ENCODE measurements around the gene ESD. TPM values are rescaled to one million over a fixed set of nuclear protein-coding genes. Genes with fewer than 3 reads are reported as not detected.

The ESD gene
- total RNA-seq, 1 experiment from 2014 or later = 58.7 TPM

DNA sequence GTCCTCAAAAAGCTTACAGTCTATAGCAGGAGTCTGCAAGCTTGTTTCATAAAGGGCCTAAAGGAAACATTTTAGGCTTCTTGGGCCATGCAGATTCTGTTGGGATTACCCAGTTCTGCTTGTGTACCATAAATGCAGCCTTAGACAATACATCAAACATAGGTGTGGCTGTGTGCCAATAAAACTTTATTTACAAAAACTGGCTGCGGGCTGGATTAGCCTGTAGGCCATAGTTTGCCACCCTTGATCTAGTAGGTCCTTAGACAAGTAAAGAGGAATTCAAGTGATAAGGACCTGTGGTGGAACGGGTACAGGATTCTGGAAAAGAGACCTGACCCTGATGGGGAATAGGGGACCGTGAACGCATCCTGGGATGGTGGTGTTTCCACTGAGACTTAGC, 51.9 kb downstream of the ESD start (continued):
- TF ChIP-seq, protein P1, sequence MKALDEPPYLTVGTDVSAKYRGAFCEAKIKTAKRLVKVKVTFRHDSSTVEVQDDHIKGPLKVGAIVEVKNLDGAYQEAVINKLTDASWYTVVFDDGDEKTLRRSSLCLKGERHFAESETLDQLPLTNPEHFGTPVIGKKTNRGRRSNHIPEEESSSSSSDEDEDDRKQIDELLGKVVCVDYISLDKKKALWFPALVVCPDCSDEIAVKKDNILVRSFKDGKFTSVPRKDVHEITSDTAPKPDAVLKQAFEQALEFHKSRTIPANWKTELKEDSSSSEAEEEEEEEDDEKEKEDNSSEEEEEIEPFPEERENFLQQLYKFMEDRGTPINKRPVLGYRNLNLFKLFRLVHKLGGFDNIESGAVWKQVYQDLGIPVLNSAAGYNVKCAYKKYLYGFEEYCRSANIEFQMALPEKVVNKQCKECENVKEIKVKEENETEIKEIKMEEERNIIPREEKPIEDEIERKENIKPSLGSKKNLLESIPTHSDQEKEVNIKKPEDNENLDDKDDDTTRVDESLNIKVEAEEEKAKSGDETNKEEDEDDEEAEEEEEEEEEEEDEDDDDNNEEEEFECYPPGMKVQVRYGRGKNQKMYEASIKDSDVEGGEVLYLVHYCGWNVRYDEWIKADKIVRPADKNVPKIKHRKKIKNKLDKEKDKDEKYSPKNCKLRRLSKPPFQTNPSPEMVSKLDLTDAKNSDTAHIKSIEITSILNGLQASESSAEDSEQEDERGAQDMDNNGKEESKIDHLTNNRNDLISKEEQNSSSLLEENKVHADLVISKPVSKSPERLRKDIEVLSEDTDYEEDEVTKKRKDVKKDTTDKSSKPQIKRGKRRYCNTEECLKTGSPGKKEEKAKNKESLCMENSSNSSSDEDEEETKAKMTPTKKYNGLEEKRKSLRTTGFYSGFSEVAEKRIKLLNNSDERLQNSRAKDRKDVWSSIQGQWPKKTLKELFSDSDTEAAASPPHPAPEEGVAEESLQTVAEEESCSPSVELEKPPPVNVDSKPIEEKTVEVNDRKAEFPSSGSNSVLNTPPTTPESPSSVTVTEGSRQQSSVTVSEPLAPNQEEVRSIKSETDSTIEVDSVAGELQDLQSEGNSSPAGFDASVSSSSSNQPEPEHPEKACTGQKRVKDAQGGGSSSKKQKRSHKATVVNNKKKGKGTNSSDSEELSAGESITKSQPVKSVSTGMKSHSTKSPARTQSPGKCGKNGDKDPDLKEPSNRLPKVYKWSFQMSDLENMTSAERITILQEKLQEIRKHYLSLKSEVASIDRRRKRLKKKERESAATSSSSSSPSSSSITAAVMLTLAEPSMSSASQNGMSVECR (CRISPR knock-in tag; IDR thresholded peaks at IDR 0.05; ENCODE audit: borderline replicate concordance) = no peak
- TF ChIP-seq, protein P2, sequence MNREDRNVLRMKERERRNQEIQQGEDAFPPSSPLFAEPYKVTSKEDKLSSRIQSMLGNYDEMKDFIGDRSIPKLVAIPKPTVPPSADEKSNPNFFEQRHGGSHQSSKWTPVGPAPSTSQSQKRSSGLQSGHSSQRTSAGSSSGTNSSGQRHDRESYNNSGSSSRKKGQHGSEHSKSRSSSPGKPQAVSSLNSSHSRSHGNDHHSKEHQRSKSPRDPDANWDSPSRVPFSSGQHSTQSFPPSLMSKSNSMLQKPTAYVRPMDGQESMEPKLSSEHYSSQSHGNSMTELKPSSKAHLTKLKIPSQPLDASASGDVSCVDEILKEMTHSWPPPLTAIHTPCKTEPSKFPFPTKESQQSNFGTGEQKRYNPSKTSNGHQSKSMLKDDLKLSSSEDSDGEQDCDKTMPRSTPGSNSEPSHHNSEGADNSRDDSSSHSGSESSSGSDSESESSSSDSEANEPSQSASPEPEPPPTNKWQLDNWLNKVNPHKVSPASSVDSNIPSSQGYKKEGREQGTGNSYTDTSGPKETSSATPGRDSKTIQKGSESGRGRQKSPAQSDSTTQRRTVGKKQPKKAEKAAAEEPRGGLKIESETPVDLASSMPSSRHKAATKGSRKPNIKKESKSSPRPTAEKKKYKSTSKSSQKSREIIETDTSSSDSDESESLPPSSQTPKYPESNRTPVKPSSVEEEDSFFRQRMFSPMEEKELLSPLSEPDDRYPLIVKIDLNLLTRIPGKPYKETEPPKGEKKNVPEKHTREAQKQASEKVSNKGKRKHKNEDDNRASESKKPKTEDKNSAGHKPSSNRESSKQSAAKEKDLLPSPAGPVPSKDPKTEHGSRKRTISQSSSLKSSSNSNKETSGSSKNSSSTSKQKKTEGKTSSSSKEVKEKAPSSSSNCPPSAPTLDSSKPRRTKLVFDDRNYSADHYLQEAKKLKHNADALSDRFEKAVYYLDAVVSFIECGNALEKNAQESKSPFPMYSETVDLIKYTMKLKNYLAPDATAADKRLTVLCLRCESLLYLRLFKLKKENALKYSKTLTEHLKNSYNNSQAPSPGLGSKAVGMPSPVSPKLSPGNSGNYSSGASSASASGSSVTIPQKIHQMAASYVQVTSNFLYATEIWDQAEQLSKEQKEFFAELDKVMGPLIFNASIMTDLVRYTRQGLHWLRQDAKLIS (CRISPR knock-in tag; IDR thresholded peaks at IDR 0.05; ENCODE audit: borderline replicate concordance) = no peak
- no peak for TF ChIP-seq NFATC4 (CRISPR knock-in tag; IDR thresholded peaks at IDR 0.05)
- TF ChIP-seq RORB (CRISPR knock-in tag; IDR thresholded peaks at IDR 0.05) = no peak
- no peak for TF ChIP-seq CBFB (CRISPR knock-in tag; IDR thresholded peaks at IDR 0.05; ENCODE audit: low read depth)
- no peak for TF ChIP-seq JUN (CRISPR knock-in tag; IDR thresholded peaks at IDR 0.05)

DNA sequence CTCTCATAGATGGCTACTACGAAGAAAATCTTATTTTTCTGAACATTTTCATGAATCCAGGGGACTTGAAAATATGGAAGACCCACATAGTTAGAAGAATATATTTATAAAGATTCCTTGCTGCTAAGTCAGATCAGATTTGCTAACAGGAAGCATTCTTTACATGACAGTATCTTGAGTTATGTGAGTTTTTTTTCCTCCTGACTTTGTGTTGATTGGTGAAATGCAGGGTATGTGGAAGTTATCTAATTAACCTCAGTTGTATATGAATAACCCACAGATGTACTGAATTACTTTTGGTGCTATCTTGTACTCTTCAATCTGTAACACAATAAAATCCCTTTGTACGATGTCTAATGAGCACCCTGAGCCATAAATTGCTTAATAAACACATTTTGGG, 53.8 kb downstream of the ESD start:
- CTCF ChIA-PET = no interaction called here
- TF ChIP-seq CREM (CRISPR knock-in tag; IDR thresholded peaks at IDR 0.05) (no peak), MYBL2 (CRISPR knock-in tag; IDR thresholded peaks at IDR 0.05) (no peak)
- TF ChIP-seq, protein P3, sequence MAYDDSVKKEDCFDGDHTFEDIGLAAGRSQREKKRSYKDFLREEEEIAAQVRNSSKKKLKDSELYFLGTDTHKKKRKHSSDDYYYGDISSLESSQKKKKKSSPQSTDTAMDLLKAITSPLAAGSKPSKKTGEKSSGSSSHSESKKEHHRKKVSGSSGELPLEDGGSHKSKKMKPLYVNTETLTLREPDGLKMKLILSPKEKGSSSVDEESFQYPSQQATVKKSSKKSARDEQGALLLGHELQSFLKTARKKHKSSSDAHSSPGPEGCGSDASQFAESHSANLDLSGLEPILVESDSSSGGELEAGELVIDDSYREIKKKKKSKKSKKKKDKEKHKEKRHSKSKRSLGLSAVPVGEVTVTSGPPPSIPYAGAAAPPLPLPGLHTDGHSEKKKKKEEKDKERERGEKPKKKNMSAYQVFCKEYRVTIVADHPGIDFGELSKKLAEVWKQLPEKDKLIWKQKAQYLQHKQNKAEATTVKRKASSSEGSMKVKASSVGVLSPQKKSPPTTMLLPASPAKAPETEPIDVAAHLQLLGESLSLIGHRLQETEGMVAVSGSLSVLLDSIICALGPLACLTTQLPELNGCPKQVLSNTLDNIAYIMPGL (CRISPR knock-in tag; IDR thresholded peaks at IDR 0.05) = no peak
- TF ChIP-seq, protein P4, sequence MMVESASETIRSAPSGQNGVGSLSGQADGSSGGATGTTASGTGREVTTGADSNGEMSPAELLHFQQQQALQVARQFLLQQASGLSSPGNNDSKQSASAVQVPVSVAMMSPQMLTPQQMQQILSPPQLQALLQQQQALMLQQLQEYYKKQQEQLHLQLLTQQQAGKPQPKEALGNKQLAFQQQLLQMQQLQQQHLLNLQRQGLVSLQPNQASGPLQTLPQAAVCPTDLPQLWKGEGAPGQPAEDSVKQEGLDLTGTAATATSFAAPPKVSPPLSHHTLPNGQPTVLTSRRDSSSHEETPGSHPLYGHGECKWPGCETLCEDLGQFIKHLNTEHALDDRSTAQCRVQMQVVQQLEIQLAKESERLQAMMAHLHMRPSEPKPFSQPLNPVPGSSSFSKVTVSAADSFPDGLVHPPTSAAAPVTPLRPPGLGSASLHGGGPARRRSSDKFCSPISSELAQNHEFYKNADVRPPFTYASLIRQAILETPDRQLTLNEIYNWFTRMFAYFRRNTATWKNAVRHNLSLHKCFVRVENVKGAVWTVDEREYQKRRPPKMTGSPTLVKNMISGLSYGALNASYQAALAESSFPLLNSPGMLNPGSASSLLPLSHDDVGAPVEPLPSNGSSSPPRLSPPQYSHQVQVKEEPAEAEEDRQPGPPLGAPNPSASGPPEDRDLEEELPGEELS (CRISPR knock-in tag; IDR thresholded peaks at IDR 0.05) = no peak
- TF ChIP-seq, protein P5, sequence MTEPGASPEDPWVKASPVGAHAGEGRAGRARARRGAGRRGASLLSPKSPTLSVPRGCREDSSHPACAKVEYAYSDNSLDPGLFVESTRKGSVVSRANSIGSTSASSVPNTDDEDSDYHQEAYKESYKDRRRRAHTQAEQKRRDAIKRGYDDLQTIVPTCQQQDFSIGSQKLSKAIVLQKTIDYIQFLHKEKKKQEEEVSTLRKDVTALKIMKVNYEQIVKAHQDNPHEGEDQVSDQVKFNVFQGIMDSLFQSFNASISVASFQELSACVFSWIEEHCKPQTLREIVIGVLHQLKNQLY (CRISPR knock-in tag; IDR thresholded peaks at IDR 0.05) = no peak
- TF ChIP-seq, protein P6, sequence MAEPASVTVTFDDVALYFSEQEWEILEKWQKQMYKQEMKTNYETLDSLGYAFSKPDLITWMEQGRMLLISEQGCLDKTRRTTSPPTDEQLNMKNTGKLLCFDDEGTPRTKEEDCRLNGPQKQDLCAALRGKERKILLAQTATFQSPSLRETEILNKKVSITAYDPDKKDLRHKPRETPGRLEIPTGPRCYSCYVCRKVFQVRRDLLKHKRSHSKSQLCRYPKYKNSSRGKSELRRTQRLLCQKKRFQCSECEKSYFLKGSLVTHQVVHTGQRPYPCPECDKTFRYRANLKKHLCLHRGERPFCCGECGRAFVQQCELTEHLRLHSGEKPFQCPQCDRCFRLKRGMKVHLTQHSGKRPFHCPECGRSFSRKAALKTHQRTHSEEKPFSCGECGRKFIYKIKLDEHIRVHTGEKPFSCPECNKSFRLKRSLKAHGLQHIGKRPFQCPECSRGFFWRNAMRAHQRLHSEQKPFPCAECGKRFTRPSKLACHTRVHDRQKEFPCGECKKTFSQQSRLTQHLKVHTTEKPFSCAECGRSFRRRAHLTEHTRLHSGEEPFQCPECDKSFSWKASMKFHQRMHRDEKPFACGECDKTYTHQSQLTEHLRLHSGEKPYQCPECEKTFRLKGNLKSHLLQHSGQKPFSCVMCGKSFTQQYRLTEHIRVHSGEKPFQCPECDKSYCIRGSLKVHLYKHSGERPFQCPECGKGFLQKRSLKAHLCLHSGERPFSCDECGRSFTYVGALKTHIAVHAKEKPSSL (CRISPR knock-in tag; conservative IDR thresholded peaks at IDR 0.05) = no peak
- TF ChIP-seq, protein P7, sequence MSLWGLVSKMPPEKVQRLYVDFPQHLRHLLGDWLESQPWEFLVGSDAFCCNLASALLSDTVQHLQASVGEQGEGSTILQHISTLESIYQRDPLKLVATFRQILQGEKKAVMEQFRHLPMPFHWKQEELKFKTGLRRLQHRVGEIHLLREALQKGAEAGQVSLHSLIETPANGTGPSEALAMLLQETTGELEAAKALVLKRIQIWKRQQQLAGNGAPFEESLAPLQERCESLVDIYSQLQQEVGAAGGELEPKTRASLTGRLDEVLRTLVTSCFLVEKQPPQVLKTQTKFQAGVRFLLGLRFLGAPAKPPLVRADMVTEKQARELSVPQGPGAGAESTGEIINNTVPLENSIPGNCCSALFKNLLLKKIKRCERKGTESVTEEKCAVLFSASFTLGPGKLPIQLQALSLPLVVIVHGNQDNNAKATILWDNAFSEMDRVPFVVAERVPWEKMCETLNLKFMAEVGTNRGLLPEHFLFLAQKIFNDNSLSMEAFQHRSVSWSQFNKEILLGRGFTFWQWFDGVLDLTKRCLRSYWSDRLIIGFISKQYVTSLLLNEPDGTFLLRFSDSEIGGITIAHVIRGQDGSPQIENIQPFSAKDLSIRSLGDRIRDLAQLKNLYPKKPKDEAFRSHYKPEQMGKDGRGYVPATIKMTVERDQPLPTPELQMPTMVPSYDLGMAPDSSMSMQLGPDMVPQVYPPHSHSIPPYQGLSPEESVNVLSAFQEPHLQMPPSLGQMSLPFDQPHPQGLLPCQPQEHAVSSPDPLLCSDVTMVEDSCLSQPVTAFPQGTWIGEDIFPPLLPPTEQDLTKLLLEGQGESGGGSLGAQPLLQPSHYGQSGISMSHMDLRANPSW (CRISPR knock-in tag; conservative IDR thresholded peaks at IDR 0.05; ENCODE audit: low read depth) = no peak
- TF ChIP-seq, protein P8, sequence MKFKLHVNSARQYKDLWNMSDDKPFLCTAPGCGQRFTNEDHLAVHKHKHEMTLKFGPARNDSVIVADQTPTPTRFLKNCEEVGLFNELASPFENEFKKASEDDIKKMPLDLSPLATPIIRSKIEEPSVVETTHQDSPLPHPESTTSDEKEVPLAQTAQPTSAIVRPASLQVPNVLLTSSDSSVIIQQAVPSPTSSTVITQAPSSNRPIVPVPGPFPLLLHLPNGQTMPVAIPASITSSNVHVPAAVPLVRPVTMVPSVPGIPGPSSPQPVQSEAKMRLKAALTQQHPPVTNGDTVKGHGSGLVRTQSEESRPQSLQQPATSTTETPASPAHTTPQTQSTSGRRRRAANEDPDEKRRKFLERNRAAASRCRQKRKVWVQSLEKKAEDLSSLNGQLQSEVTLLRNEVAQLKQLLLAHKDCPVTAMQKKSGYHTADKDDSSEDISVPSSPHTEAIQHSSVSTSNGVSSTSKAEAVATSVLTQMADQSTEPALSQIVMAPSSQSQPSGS (CRISPR knock-in tag; IDR thresholded peaks at IDR 0.05; ENCODE audit: borderline replicate concordance, low read depth) = no peak
- TF ChIP-seq, protein P9, sequence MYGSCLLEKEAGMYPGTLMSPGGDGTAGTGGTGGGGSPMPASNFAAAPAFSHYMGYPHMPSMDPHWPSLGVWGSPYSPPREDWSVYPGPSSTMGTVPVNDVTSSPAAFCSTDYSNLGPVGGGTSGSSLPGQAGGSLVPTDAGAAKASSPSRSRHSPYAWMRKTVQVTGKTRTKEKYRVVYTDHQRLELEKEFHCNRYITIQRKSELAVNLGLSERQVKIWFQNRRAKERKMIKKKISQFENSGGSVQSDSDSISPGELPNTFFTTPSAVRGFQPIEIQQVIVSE (CRISPR knock-in tag; IDR thresholded peaks at IDR 0.05; ENCODE audit: borderline replicate concordance) = no peak

More for the DNA sequence above, 53.8 kb downstream of the ESD start:
- Mint-ChIP-seq H3K36me3 (peaks cover 27% of the 10 kb centered on the region), H3K4me1 (peaks cover 4% of the 10 kb centered on the region; the same call in 1 of the 2 replicates), H3K4me3 (no peak overlapping the region), H3K9me3 (peaks cover 13% of the 10 kb centered on the region), H3K27me3 (ENCODE audit: low read depth) (no peaks in the 10 kb centered on the region), H3K27ac (no peak overlapping the region)
- POLR2A ChIA-PET = no interaction called here
- no peak for ATAC-seq
- no peak for DNase-seq (ENCODE audit: low spot score)

Data from WTC11 (cell line).